ENCODE data around the gene DPH3.
"Not testable (repeated sequence)": the region's sequence is repeated elsewhere in the genome, so short reads cannot be mapped to it uniquely, and the experiment has no call there.

Gene DPH3

GRCh38 chr3:16264708-16265454, at the start of gene DPH3, which contains the start of gene OXNAD1:
DPH3 (minus strand) TSS chr3:16264943; CDS start chr3:16264876, 67 bp downstream.
OXNAD1 (plus strand) TSS chr3:16265212; CDS start chr3:16270953, 5,741 bp downstream.
- Mint-ChIP-seq H3K4me1 (peaks cover 19% of the 10 kb centered on the region), H3K36me3 (ENCODE audit: insufficient read depth) (peaks cover 14% of the 10 kb centered on the region), H3K27ac (ENCODE audit: low read depth) (peak within 1 kb of the TSS; percentile 97), H3K4me3 (peak within 1 kb of the TSS; percentile 96), H3K9me3 (no peaks in the 10 kb centered on the region), H3K27me3 (no peaks in the 10 kb centered on the region)
- ATAC-seq (replicated peaks; ENCODE audit: extremely low read depth, poor library complexity, severe bottlenecking): peak; percentile 95
- DNase-seq (ENCODE audit: low spot score in 2 of 2): peak; percentile 99

- peaks cover 69% of the 10 kb centered on the region for H3K4me1 Mint-ChIP-seq
- ATAC-seq (replicated peaks; ENCODE audit: extremely low read depth, poor library complexity, severe bottlenecking) (no peak), DNase-seq (ENCODE audit: low spot score in 2 of 2) (no peak)
- no peaks in the 10 kb centered on the region for H3K9me3 Mint-ChIP-seq
- no peak overlapping the region for H3K4me3 Mint-ChIP-seq
- no peaks in the 10 kb centered on the region for H3K27me3 Mint-ChIP-seq
- peak overlapping the region; percentile 92 for H3K27ac Mint-ChIP-seq (ENCODE audit: low read depth)
- H3K36me3 Mint-ChIP-seq (ENCODE audit: insufficient read depth): peaks cover 49% of the 10 kb centered on the region
Observed at GRCh38 chr3:16313886-16314645, 49.3 kb upstream of the DPH3 start.

- peaks cover 73% of the 10 kb centered on the region for H3K4me1 Mint-ChIP-seq
- H3K9me3 Mint-ChIP-seq: no peaks in the 10 kb centered on the region
- DNase-seq (ENCODE audit: low spot score in 2 of 2): peak; percentile 29 to 55
- ATAC-seq (replicated peaks; ENCODE audit: extremely low read depth, poor library complexity, severe bottlenecking): peak; percentile 75
- H3K27ac Mint-ChIP-seq (ENCODE audit: low read depth): peak overlapping the region; percentile 92
- no peaks in the 10 kb centered on the region for H3K27me3 Mint-ChIP-seq
- H3K36me3 Mint-ChIP-seq (ENCODE audit: insufficient read depth): peaks cover 41% of the 10 kb centered on the region
- peak overlapping the region; percentile 74 for H3K4me3 Mint-ChIP-seq
Observed at GRCh38 chr3:16311960-16312451, 47.3 kb upstream of the DPH3 start.

- Mint-ChIP-seq H3K36me3 (ENCODE audit: insufficient read depth) (peaks cover 42% of the 10 kb centered on the region), H3K27ac (ENCODE audit: low read depth) (peak overlapping the region; percentile 92), H3K4me1 (peaks cover 73% of the 10 kb centered on the region)
- not testable (repeated sequence) for ATAC-seq (replicated peaks; ENCODE audit: extremely low read depth, poor library complexity, severe bottlenecking); DNase-seq (ENCODE audit: low spot score in 2 of 2); H3K9me3 Mint-ChIP-seq; H3K27me3 Mint-ChIP-seq; H3K4me3 Mint-ChIP-seq
Observed at GRCh38 chr3:16310486-16310885, 45.7 kb upstream of the DPH3 start.

GRCh38 chr3:16309558-16309957, 44.8 kb upstream of the DPH3 start:
- H3K27me3 Mint-ChIP-seq: no peaks in the 10 kb centered on the region
- peaks cover 45% of the 10 kb centered on the region for H3K36me3 Mint-ChIP-seq (ENCODE audit: insufficient read depth)
- peak overlapping the region; percentile 92 for H3K27ac Mint-ChIP-seq (ENCODE audit: low read depth)
- peak overlapping the region; percentile 69 for H3K4me3 Mint-ChIP-seq
- DNase-seq (ENCODE audit: low spot score in 2 of 2) (peak in 1 of 2 donors; percentile 37), ATAC-seq (replicated peaks; ENCODE audit: extremely low read depth, poor library complexity, severe bottlenecking) (peak; percentile 81)
- no peaks in the 10 kb centered on the region for H3K9me3 Mint-ChIP-seq
- H3K4me1 Mint-ChIP-seq: peaks cover 82% of the 10 kb centered on the region

- DNase-seq (ENCODE audit: low spot score in 2 of 2) (no peak), ATAC-seq (replicated peaks; ENCODE audit: extremely low read depth, poor library complexity, severe bottlenecking) (no peak)
- Mint-ChIP-seq H3K36me3 (ENCODE audit: insufficient read depth) (peaks cover 47% of the 10 kb centered on the region), H3K4me3 (no peak overlapping the region), H3K9me3 (no peaks in the 10 kb centered on the region), H3K27me3 (no peaks in the 10 kb centered on the region), H3K4me1 (peaks cover 86% of the 10 kb centered on the region), H3K27ac (ENCODE audit: low read depth) (peak overlapping the region; percentile 92)
Observed at GRCh38 chr3:16308727-16309126, 44.0 kb upstream of the DPH3 start.

GRCh38 chr3:16307832-16308531, 43.2 kb upstream of the DPH3 start:
- no peak for ATAC-seq (replicated peaks; ENCODE audit: extremely low read depth, poor library complexity, severe bottlenecking)
- H3K27me3 Mint-ChIP-seq: no peaks in the 10 kb centered on the region
- H3K4me3 Mint-ChIP-seq: peak overlapping the region; percentile 38
- peaks cover 51% of the 10 kb centered on the region for H3K36me3 Mint-ChIP-seq (ENCODE audit: insufficient read depth)
- H3K9me3 Mint-ChIP-seq: no peaks in the 10 kb centered on the region
- no peak for DNase-seq (ENCODE audit: low spot score in 2 of 2)
- no peak overlapping the region for H3K27ac Mint-ChIP-seq (ENCODE audit: low read depth)
- peaks cover 84% of the 10 kb centered on the region for H3K4me1 Mint-ChIP-seq

- no peak for DNase-seq (ENCODE audit: low spot score in 2 of 2)
- H3K4me1 Mint-ChIP-seq: peaks cover 98% of the 10 kb centered on the region
- no peaks in the 10 kb centered on the region for H3K27me3 Mint-ChIP-seq
- peak; percentile 34 for ATAC-seq (replicated peaks; ENCODE audit: extremely low read depth, poor library complexity, severe bottlenecking)
- peak overlapping the region; percentile 75 for H3K4me3 Mint-ChIP-seq
- H3K27ac Mint-ChIP-seq (ENCODE audit: low read depth): peak overlapping the region; percentile 54
- peaks cover 55% of the 10 kb centered on the region for H3K36me3 Mint-ChIP-seq (ENCODE audit: insufficient read depth)
- H3K9me3 Mint-ChIP-seq: no peaks in the 10 kb centered on the region
Observed at GRCh38 chr3:16305111-16305541, 40.4 kb upstream of the DPH3 start.

GRCh38 chr3:16304061-16305010, 39.6 kb upstream of the DPH3 start:
- H3K4me1 Mint-ChIP-seq: peaks cover 98% of the 10 kb centered on the region
- H3K9me3 Mint-ChIP-seq: no peaks in the 10 kb centered on the region
- no peak for DNase-seq (ENCODE audit: low spot score in 2 of 2)
- H3K36me3 Mint-ChIP-seq (ENCODE audit: insufficient read depth): peaks cover 47% of the 10 kb centered on the region
- H3K4me3 Mint-ChIP-seq: peak overlapping the region; percentile 75
- H3K27me3 Mint-ChIP-seq: no peaks in the 10 kb centered on the region
- H3K27ac Mint-ChIP-seq (ENCODE audit: low read depth): peak overlapping the region; percentile 54
- ATAC-seq (replicated peaks; ENCODE audit: extremely low read depth, poor library complexity, severe bottlenecking): no peak

GRCh38 chr3:16303037-16303575, 38.4 kb upstream of the DPH3 start:
- peaks cover 98% of the 10 kb centered on the region for H3K4me1 Mint-ChIP-seq
- peaks cover 53% of the 10 kb centered on the region for H3K36me3 Mint-ChIP-seq (ENCODE audit: insufficient read depth)
- ATAC-seq (replicated peaks; ENCODE audit: extremely low read depth, poor library complexity, severe bottlenecking) (no peak), DNase-seq (ENCODE audit: low spot score in 2 of 2) (no peak)
- peak overlapping the region; percentile 45 for H3K27ac Mint-ChIP-seq (ENCODE audit: low read depth)
- peak overlapping the region; percentile 81 for H3K4me3 Mint-ChIP-seq
- no peaks in the 10 kb centered on the region for H3K27me3 Mint-ChIP-seq
- no peaks in the 10 kb centered on the region for H3K9me3 Mint-ChIP-seq

GRCh38 chr3:16302082-16302631, 37.4 kb upstream of the DPH3 start:
- ATAC-seq (replicated peaks; ENCODE audit: extremely low read depth, poor library complexity, severe bottlenecking): no peak
- Mint-ChIP-seq H3K27ac (ENCODE audit: low read depth) (peak overlapping the region; percentile 95), H3K4me1 (peaks cover 96% of the 10 kb centered on the region), H3K36me3 (ENCODE audit: insufficient read depth) (peaks cover 54% of the 10 kb centered on the region), H3K9me3 (no peaks in the 10 kb centered on the region), H3K27me3 (no peaks in the 10 kb centered on the region), H3K4me3 (peak overlapping the region; percentile 81)
- DNase-seq (ENCODE audit: low spot score in 2 of 2): no peak
